HepG2 (cell line): Measurements from ENCODE around the gene MROH2A. TPM values are rescaled to one million over a fixed set of nuclear protein-coding genes. Genes with fewer than 3 reads are reported as not detected.
A peak's percentile ranks its signal among the peaks of the same experiment; 100 is the strongest.

ENCODE experiments used
- CC2D1A ChIP-seq: sonication (generic); formaldehyde crosslinking; IDR thresholded peaks from 2 replicates; pipeline ENCODE4 v1.8.1; 2023; ENCODE audit warnings: mild to moderate bottlenecking, missing genetic modification reagents
- KDM4B ChIP-seq: sonication (generic); formaldehyde crosslinking; IDR thresholded peaks from 2 replicates; pipeline ENCODE4 v1.4.0; 2020; ENCODE audit warnings: missing genetic modification reagents
- MTF2 ChIP-seq: sonication (generic); formaldehyde crosslinking; IDR thresholded peaks from 2 replicates; pipeline ENCODE4 v1.5.0; 2020; ENCODE audit warnings: missing genetic modification reagents, borderline replicate concordance
- NCOA2 ChIP-seq: sonication (generic); formaldehyde crosslinking; IDR thresholded peaks from 2 replicates; pipeline ENCODE4 v1.8.0; 2022; ENCODE audit warnings: inconsistent platforms
- SKI ChIP-seq: fragments of 450-650 bp; IDR thresholded peaks from one replicate; pipeline ENCODE4 v1.6.1; 2018; ENCODE audit warnings: mild to moderate bottlenecking; ENCODE audit not compliant: partially characterized antibody
- SP5 ChIP-seq: IDR thresholded peaks from 2 replicates; pipeline ENCODE4 v1.6.1; 2016; ENCODE audit warnings: low read depth, borderline replicate concordance
- ZNF562 ChIP-seq: sonication (generic); formaldehyde crosslinking; IDR thresholded peaks from 2 replicates; pipeline ENCODE4 v1.8.0; 2022; ENCODE audit warnings: missing genetic modification reagents, borderline replicate concordance
- ZNF792 ChIP-seq: IDR thresholded peaks from 2 replicates; pipeline ENCODE4 v1.6.1; 2016
- polyA plus RNA-seq, 8 experiments: library from polyadenylated mRNA; depleted of rRNA in 3 of 8; stranded (reverse) in 7 of 8; unstranded in 1 of 8; fragments of >200 nt; fragmentation: Illumina TruSeq in 4 of 8; extraction: Trizol in 4 of 8; gene quantifications; 2 replicates each; pipeline versions ENCODE4 v1.2.1 to v1.2.3, GENCODE V29; 2011 to 2016; ENCODE audit warnings: low read depth in 4 of 8, missing spikeins in 1 of 8, mixed read lengths in 1 of 8; ENCODE audit not compliant: insufficient read depth in 1 of 8
- total RNA-seq, 5 experiments: library from RNA; depleted of rRNA; stranded (reverse); fragments of >200 nt; fragmentation: Illumina TruSeq; extraction: Trizol; gene quantifications; 2 replicates each; pipeline ENCODE4 v1.2.3, GENCODE V29; 2016; ENCODE audit warnings: low read depth in 1 of 5
- TF ChIP-seq, protein P1 (sequence below): sonication (generic); formaldehyde crosslinking; IDR thresholded peaks from 2 replicates; pipeline ENCODE4 v1.4.0; 2020; ENCODE audit warnings: mild to moderate bottlenecking, low read depth, missing genetic modification reagents
- TF ChIP-seq, protein P2 (sequence below): sonication (generic); formaldehyde crosslinking; IDR thresholded peaks from 2 replicates; pipeline ENCODE4 v1.8.0; 2022; ENCODE audit warnings: mild to moderate bottlenecking, missing genetic modification reagents; ENCODE audit not compliant: insufficient replicate concordance
- TF ChIP-seq, protein P3 (sequence below): sonication (generic); formaldehyde crosslinking; IDR thresholded peaks from 2 replicates; pipeline ENCODE4 v1.4.0; 2020; ENCODE audit warnings: missing genetic modification reagents, borderline replicate concordance
- TF ChIP-seq, protein P4 (sequence below): sonication (generic); formaldehyde crosslinking; IDR thresholded peaks from 2 replicates; pipeline ENCODE4 v1.4.0; 2020; ENCODE audit warnings: mild to moderate bottlenecking, missing genetic modification reagents
- TF ChIP-seq, protein P5 (sequence below): sonication (generic); formaldehyde crosslinking; IDR thresholded peaks from 2 replicates; pipeline ENCODE4 v1.8.0; 2022; ENCODE audit warnings: low read depth, missing genetic modification reagents
- TF ChIP-seq, protein P6 (sequence below): sonication (generic); formaldehyde crosslinking; IDR thresholded peaks from 2 replicates; pipeline ENCODE4 v1.4.0; 2020; ENCODE audit warnings: mild to moderate bottlenecking, missing genetic modification reagents

MROH2A gene
- total and polyA plus RNA-seq, 2 of the 13 experiments (the other 11 are each of a cell fraction or from before 2014, with no cell fraction given): 0.03 to 0.04 TPM

DNA sequence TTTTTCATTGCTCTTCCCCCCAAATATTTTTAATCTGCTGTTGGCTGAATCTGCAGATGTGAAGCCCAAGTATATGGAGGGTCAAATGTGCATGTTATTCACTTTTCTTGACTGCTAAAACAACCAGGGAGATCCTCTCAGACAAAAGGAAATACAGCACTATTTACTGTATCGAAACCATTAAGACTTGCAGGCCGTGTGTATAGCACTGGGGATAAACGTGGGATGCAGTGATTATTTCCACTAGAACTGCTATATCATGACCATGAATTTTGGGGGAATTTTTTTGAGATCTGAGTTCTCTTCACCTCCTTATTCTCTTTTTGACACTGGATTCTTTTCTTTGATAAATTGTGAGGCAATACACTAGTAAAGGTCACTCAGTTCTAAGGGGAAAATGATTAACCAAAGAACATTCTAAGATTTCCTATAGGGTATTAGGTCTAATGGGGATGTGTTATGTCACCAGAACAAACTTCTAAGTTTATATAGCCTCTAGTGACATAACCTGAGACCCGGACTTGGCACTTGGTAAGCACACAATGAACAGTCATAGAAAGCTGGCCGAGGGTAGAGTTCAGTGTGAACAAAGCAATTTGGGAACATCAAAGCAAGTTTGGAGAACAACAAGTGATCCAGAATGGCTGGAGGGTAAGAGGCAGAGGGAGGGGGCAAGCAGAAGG, 32.9 kb upstream of the MROH2A start (continued):
- TF ChIP-seq, protein P1, sequence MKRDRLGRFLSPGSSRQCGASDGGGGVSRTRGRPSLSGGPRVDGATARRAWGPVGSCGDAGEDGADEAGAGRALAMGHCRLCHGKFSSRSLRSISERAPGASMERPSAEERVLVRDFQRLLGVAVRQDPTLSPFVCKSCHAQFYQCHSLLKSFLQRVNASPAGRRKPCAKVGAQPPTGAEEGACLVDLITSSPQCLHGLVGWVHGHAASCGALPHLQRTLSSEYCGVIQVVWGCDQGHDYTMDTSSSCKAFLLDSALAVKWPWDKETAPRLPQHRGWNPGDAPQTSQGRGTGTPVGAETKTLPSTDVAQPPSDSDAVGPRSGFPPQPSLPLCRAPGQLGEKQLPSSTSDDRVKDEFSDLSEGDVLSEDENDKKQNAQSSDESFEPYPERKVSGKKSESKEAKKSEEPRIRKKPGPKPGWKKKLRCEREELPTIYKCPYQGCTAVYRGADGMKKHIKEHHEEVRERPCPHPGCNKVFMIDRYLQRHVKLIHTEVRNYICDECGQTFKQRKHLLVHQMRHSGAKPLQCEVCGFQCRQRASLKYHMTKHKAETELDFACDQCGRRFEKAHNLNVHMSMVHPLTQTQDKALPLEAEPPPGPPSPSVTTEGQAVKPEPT (CRISPR knock-in tag): no peak
- TF ChIP-seq SKI (peak; percentile 98), KDM4B (CRISPR knock-in tag) (no peak), ZNF792 (CRISPR knock-in tag) (peak; percentile 77), SP5 (CRISPR knock-in tag) (peak; percentile 80), CC2D1A (peak; percentile 87; the same call in 1 of the 2 replicates), ZNF562 (CRISPR knock-in tag) (peak; percentile 48; the same call in 1 of the 2 replicates), NCOA2 (peak; percentile 93), MTF2 (CRISPR knock-in tag) (0 out of 2 replicates have a peak, but pooled peaks have one; percentile 40)
- TF ChIP-seq, protein P2, sequence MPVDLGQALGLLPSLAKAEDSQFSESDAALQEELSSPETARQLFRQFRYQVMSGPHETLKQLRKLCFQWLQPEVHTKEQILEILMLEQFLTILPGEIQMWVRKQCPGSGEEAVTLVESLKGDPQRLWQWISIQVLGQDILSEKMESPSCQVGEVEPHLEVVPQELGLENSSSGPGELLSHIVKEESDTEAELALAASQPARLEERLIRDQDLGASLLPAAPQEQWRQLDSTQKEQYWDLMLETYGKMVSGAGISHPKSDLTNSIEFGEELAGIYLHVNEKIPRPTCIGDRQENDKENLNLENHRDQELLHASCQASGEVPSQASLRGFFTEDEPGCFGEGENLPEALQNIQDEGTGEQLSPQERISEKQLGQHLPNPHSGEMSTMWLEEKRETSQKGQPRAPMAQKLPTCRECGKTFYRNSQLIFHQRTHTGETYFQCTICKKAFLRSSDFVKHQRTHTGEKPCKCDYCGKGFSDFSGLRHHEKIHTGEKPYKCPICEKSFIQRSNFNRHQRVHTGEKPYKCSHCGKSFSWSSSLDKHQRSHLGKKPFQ (CRISPR knock-in tag): peak; percentile 90
- TF ChIP-seq, protein P3, sequence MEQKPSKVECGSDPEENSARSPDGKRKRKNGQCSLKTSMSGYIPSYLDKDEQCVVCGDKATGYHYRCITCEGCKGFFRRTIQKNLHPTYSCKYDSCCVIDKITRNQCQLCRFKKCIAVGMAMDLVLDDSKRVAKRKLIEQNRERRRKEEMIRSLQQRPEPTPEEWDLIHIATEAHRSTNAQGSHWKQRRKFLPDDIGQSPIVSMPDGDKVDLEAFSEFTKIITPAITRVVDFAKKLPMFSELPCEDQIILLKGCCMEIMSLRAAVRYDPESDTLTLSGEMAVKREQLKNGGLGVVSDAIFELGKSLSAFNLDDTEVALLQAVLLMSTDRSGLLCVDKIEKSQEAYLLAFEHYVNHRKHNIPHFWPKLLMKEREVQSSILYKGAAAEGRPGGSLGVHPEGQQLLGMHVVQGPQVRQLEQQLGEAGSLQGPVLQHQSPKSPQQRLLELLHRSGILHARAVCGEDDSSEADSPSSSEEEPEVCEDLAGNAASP (CRISPR knock-in tag): peak; percentile 95; the same call in 1 of the 2 replicates
- TF ChIP-seq, protein P4, sequence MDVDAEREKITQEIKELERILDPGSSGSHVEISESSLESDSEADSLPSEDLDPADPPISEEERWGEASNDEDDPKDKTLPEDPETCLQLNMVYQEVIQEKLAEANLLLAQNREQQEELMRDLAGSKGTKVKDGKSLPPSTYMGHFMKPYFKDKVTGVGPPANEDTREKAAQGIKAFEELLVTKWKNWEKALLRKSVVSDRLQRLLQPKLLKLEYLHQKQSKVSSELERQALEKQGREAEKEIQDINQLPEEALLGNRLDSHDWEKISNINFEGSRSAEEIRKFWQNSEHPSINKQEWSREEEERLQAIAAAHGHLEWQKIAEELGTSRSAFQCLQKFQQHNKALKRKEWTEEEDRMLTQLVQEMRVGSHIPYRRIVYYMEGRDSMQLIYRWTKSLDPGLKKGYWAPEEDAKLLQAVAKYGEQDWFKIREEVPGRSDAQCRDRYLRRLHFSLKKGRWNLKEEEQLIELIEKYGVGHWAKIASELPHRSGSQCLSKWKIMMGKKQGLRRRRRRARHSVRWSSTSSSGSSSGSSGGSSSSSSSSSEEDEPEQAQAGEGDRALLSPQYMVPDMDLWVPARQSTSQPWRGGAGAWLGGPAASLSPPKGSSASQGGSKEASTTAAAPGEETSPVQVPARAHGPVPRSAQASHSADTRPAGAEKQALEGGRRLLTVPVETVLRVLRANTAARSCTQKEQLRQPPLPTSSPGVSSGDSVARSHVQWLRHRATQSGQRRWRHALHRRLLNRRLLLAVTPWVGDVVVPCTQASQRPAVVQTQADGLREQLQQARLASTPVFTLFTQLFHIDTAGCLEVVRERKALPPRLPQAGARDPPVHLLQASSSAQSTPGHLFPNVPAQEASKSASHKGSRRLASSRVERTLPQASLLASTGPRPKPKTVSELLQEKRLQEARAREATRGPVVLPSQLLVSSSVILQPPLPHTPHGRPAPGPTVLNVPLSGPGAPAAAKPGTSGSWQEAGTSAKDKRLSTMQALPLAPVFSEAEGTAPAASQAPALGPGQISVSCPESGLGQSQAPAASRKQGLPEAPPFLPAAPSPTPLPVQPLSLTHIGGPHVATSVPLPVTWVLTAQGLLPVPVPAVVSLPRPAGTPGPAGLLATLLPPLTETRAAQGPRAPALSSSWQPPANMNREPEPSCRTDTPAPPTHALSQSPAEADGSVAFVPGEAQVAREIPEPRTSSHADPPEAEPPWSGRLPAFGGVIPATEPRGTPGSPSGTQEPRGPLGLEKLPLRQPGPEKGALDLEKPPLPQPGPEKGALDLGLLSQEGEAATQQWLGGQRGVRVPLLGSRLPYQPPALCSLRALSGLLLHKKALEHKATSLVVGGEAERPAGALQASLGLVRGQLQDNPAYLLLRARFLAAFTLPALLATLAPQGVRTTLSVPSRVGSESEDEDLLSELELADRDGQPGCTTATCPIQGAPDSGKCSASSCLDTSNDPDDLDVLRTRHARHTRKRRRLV: peak; percentile 43; the same call in 1 of the 2 replicates
- TF ChIP-seq, protein P5, sequence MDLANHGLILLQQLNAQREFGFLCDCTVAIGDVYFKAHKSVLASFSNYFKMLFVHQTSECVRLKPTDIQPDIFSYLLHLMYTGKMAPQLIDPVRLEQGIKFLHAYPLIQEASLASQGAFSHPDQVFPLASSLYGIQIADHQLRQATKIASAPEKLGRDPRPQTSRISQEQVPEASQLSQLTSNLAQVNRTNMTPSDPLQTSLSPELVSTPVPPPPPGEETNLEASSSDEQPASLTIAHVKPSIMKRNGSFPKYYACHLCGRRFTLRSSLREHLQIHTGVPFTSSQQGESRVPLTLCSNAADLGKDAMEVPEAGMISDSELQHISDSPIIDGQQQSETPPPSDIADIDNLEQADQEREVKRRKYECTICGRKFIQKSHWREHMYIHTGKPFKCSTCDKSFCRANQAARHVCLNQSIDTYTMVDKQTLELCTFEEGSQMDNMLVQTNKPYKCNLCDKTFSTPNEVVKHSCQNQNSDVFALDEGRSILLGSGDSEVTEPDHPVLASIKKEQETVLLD: 0 out of 2 replicates have a peak, but pooled peaks have one; percentile 35
- TF ChIP-seq, protein P6, sequence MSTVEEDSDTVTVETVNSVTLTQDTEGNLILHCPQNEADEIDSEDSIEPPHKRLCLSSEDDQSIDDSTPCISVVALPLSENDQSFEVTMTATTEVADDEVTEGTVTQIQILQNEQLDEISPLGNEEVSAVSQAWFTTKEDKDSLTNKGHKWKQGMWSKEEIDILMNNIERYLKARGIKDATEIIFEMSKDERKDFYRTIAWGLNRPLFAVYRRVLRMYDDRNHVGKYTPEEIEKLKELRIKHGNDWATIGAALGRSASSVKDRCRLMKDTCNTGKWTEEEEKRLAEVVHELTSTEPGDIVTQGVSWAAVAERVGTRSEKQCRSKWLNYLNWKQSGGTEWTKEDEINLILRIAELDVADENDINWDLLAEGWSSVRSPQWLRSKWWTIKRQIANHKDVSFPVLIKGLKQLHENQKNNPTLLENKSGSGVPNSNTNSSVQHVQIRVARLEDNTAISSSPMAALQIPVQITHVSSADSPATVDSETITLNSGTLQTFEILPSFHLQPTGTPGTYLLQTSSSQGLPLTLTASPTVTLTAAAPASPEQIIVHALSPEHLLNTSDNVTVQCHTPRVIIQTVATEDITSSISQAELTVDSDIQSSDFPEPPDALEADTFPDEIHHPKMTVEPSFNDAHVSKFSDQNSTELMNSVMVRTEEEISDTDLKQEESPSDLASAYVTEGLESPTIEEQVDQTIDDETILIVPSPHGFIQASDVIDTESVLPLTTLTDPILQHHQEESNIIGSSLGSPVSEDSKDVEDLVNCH: no peak
